22Rv1 (cell line): ENCODE data around the gene TNK2.

Experiments used
- H3K27ac ChIP-seq: fragments of 450-650 bp; 2 replicates; pipeline ENCODE4 v1.5.1; 2017
- ZFX ChIP-seq: fragments of 450-650 bp; IDR thresholded peaks from 2 replicates; pipeline ENCODE4 v1.6.1; 2017; ENCODE audit warnings: antibody characterized with exemption, borderline replicate concordance
- TF ChIP-seq, protein P1 (sequence below): fragments of 450-650 bp; IDR thresholded peaks from 2 replicates; pipeline ENCODE4 v1.5.1; 2017; ENCODE audit warnings: mild to moderate bottlenecking

TNK2 gene

DNA sequence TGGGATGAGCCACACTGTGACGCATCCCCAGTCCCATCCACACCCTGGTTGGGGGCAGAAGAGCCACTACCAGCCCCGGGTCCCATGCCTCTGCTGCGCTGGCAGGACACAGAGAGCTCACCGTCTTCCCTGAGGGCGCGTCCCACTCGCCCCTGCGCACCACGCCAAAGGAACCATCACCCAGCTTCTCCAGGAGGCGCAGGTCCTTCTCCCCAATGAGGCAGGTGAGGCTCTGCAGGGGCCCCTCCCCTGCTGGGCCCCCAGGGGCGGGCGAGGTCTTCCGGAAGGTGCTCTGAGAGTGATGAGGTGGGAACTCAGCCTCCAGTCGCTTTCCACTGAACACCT lies 23.7 kb downstream of the TNK2 start:
- no peak overlapping the region for H3K27ac ChIP-seq
- TF ChIP-seq, protein P1, sequence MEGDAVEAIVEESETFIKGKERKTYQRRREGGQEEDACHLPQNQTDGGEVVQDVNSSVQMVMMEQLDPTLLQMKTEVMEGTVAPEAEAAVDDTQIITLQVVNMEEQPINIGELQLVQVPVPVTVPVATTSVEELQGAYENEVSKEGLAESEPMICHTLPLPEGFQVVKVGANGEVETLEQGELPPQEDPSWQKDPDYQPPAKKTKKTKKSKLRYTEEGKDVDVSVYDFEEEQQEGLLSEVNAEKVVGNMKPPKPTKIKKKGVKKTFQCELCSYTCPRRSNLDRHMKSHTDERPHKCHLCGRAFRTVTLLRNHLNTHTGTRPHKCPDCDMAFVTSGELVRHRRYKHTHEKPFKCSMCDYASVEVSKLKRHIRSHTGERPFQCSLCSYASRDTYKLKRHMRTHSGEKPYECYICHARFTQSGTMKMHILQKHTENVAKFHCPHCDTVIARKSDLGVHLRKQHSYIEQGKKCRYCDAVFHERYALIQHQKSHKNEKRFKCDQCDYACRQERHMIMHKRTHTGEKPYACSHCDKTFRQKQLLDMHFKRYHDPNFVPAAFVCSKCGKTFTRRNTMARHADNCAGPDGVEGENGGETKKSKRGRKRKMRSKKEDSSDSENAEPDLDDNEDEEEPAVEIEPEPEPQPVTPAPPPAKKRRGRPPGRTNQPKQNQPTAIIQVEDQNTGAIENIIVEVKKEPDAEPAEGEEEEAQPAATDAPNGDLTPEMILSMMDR = no peak
- TF ChIP-seq ZFX = no peak

DNA sequence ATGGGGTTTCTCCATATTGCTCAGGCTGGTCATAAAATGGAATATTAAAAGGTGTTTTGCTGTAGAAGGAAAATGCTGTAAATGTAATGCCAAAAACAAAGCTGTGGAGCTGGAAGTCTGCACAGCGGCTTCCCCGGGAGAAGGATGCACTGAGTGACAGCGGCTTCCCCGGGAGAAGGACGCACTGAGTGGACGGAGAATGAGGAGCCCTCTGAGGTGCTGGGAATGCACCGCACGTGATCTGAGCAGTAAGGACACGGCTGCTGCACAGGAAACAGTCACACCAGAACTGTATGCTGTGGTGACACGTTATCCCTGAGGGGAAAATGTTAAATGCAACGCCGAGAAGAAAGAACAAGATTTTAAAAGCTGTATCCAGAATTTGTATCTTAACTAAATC lies 24.6 kb downstream of the TNK2 start:
- TF ChIP-seq, protein P1 = no peak
- no peak for TF ChIP-seq ZFX
- H3K27ac ChIP-seq = no peak overlapping the region

DNA sequence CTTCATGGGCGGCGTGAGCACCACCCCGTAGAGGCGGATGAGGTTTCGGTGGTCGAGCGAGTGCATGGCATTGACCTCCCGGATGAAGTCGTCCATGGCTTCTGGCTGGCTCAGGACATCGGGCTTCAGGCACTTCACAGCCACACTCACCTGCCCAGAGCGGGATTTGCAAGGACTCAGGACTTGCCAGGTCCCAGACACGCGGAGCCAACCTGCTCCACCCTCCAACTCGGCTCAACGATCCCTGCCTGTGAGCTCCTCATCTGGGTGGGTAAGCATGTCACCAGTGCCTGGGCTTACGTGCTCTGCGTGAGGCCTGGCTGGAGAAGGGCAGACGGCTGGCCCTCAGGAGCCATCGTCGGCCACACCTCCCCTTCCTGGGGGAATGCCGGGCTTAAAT lies 25.2 kb downstream of the TNK2 start:
- TF ChIP-seq, protein P1 = no peak
- TF ChIP-seq ZFX = no peak
- no peak overlapping the region for H3K27ac ChIP-seq

GRCh38 chr3:195882002-195882441 lies 26.3 kb downstream of the TNK2 start:
- no peak for TF ChIP-seq ZFX
- TF ChIP-seq, protein P1 = no peak
- H3K27ac ChIP-seq = no peak overlapping the region

DNA sequence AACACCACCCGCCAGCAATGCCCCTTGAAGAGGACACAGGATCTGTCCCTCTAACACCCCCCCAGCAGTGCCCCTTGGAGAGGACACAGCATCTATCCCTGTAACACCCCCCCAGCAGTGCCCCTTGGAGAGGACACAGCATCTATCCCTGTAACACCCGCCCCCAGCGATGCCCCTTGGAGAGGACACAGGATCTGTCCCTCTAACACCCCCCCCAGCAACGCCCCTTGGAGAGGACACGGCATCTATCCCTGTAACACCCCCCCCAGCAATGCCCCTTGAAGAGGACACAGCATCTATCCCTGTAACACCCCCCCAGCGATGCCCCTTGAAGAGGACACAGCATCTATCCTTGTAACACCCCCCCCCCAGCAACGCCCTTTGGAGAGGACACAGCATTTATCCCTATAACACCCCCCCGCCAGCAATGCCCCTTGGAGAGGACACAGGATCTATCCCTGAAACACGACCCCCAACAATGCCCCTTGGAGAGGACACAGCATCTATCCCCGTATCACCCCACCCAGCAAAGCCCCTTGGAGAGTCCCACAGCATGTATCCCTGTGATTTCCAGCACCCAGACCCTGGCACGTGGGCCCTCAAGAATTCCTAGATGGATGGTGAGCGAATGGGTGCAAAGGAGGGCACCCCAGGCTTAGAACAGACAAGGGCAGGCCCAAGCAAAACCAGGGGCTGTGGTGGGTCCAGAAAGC lies 26.9 kb downstream of the TNK2 start:
- no peak for TF ChIP-seq ZFX
- TF ChIP-seq, protein P1 = no peak
- no peak overlapping the region for H3K27ac ChIP-seq

GRCh38 chr3:195880037-195880431 lies 28.3 kb downstream of the TNK2 start:
- H3K27ac ChIP-seq = no peak overlapping the region
- TF ChIP-seq, protein P1 = no peak
- no peak for TF ChIP-seq ZFX

DNA sequence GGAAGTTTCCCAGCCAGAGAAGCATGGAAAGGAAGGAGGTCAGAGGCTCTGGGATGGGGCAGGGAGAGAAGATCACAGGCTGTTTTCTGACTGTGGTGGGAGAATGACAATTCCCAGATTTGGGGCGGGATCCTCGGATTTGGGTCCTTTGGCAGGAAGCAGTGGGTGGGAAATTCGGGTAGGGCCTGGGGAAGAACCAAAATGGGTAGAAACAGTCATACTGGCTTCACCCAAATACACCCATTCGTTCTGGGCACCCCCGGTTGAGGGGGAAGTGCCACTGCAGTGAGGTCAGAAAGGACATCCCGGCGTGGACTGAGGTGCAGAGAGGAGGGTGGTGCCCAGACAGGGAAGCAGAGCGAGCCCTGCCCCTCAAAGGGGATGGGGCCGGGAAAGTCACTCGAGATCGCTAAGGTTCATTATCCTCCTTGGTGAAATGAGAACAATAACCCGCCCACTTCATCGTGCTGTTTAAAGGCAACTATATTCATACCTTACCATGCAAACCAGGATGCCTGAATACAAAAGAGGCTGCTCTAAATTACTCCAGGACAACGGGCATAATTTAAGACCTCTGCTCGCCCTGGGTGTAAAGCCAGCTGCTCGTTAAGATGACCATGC lies 28.8 kb downstream of the TNK2 start:
- no peak overlapping the region for H3K27ac ChIP-seq
- TF ChIP-seq, protein P1 = no peak
- no peak for TF ChIP-seq ZFX
